GM18858 (cell line): ENCODE data around the gene TOLLIP.
"Not testable (repeated sequence)": the region's sequence is repeated elsewhere in the genome, so short reads cannot be mapped to it uniquely, and the experiment has no call there.

Experiments used
- ATAC-seq: cut with Tn5 transposase; IDR thresholded peaks from one replicate; pipeline ENCODE4 v1.9.1; 2021; ENCODE audit not compliant: unreplicated experiment

Gene TOLLIP

GRCh38 chr11:1267441-1268100, 41.9 kb downstream of the TOLLIP start:
- no peak for ATAC-seq

DNA sequence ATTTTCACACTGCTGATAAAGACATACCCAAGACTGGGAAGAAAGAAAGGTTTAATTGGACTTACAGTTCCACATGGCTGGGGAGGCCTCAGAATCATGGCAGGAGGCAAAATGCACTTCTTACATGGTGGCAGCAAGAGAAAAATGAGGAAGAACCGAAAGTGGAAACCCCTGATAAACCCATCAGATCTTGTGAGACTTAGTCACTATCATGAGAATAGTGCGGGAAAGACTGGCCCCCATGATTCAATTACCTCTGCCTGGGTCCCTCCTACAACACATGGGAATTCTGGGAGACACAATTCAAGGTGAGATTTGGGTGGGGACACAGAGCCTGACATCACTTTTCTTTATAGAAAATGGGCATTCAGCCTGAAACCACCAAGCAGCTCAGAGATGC, 42.5 kb downstream of the TOLLIP start:
- ATAC-seq, result not testable (repeated sequence)

DNA sequence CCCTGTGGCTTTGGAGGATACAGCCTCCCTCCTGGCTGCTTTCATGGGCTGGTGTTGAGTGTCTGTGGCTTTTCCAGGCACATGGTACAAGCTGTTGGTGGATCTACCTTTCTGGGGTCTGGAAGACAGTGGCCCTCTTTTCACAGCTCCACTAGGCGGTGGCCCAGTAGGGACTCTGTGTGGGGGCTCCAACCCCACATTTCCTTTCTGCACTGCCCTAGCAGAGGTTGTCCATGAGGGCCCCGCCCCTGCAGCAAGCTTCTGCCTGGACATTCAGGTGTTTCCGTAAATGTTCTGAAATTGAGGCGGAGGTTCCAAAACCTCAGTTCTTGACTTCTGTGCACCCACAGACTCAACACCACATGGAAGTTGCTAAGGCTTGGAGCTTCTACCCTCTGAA, 44.0 kb downstream of the TOLLIP start:
- not testable (repeated sequence) for ATAC-seq

- ATAC-seq, result not testable (repeated sequence)
Observed at GRCh38 chr11:1264444-1264843, 45.0 kb downstream of the TOLLIP start.

DNA sequence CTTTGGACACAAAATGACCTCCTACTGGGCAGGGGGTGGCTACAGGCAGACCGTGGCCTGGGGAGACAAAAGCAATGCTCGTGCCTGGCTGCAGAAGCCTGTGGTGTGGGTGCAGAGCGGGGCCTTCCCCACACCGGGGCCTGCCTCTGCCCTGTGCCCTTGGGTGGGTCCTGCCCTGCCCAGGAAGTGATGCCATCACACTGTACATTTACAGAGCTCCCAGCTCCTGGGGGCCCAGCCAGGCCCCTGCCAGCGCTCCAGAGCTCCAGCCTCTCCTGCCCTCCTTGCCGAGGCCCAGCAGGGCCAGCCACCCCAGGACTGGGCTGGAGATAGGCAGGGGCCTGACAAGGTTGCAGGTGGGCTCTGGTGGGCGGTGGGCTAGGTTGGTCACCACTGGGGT, 46.4 kb downstream of the TOLLIP start:
- ATAC-seq, result no peak

DNA sequence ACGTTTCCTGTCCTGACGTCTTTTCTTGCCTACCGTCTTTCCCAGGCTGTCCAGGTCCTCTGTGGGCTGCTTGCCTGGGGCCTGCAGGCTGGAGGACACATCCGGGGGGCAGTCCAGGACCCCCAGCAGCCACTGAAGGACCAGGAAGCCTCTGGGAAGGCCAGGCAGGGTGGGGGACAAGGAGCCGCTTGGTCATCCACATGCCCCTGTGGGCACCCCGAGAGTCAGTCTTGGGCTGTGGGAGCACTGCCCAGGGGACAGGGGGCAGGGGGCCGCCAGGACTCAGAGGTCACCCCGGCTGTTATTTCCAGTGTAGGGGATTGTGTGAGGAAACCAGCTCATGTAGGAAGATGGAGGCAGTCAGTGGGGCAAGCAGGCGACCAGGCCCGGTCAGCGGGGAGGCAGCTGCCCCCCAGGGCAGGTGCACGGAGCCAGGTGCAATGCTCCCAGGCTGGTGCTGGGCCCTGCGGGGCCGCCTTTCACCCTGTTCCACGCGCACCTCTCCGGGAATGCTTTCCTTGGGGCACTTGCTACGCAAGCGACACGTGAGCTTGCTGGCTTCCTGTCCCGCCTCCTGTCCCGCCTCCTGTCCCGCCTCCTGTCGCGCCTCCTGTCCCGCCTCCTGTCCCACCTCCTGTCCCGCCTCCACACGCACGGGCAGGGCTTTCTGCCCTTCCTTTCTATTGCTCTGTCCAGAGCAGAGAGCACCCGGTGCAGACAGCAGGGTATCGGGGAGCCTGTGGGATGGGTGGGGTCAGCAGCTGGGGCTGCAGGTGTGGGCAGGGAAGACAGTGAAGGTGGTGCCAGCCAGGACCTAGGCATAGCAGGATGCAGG, 47.0 kb downstream of the TOLLIP start:
- ATAC-seq, result no peak

GRCh38 chr11:1261241-1262071, 48.0 kb downstream of the TOLLIP start:
- ATAC-seq, result no peak

DNA sequence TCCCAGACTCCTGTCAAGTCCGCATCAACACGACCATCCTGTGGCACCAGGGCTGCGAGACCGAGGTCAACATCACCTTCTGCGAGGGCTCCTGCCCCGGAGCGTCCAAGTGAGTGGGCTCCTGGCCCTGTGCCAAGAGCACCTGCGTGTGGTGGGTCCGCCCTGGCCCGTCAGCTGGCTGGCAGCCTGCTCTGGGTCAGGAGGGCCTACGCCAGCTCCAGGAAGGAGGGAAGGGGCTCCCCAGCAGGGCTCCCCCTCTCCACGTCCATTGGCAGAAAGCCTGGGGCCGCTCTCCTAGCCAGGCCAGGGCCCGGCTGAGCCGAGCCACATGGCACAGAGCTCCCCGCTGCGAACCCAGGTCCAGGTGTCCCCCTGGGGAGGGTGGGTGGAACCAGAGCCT, 48.8 kb downstream of the TOLLIP start:
- no peak for ATAC-seq

DNA sequence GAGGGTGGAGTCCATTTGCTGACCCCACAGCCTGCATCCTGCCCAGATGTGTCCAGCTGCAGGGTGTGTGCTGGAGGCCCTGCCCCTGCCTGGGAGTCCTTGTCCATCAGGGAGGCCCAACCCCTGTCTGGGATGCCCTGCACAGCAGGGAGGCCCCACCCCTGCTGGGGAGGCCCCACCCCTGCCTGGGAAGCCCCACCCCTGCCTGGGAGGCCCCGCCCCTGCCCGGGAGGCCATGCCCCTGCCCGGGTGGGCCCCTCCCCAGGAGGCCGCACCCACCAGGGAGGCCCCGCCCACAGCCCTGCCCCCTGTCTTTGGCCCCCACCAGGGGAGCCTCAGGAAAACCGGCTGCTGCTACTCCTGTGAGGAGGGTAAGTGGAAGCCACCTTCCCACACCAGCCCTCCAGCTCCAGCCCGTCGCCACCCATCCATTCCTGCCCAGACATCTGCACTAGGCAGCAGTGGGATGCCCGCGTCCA, 49.4 kb downstream of the TOLLIP start:
- ATAC-seq, result no peak

GRCh38 chr11:1259561-1259960, 49.9 kb downstream of the TOLLIP start:
- no peak for ATAC-seq

DNA sequence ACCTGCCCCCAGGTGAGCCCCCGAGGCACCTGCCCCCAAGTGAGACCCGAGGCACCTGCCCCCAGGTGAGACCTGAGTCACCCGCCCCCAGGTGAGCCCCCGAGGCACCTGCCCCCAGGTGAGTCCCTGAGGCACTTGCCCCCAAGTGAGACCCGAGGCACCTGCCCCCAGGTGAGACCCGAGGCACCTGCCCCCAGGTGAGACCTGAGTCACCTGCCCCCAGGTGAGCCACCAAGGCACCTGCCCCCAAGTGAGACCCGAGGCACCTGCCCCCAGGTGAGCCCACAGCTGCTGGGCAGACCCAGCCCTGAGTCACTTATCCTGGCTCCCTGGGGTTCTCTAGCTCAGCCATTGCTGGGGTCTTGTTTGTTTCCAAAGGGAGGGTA, 50.4 kb downstream of the TOLLIP start:
- ATAC-seq, result no peak

DNA sequence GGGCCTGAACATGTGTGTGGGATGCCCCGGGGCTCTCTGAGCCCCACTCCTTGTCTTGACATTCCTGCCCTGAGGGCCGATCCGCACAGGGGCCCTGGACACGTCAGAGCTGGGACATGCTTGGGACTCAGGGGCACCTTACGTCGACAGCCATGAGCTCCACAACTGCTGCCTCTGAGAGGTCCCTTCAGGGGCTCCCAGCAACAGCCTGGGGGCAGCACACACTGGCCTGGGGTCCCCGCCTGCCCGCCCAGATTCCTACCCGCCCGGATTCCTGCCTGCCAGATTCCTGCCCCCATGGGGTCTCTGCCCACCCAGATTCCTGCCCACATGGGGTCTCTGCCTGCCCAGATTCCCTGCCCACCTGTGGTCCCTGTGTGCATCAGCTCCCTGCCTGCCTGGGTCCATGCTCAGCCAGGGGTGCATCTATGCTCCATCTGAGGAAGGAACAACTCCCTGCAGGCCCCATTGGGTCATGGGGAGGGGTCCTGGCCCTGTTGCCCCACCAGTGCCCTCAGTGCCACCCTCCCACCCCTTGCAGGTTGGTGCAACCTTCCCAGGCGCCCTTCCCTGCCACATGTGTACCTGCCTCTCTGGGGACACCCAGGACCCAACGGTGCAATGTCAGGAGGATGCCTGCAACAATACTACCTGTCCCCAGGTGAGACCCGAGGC, 50.9 kb downstream of the TOLLIP start:
- no peak for ATAC-seq

DNA sequence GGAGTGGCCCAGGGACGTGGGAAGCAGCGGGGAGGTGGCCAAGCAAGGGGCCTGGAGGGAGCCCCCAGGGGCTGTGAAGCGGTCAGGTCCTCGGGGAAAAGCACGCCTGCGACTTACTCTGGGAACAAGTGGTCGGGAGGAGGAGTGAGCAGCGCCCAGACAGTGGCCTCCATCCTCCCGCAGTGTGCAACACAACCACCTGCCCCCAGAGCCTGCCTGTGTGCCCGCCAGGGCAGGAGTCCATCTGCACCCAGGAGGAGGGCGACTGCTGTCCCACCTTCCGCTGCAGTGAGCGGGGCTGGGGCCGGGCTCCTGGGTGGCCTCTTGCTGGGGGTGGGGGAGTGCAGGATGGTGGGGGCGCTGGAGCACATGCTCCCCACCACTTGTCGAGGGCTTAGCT, 51.5 kb downstream of the TOLLIP start:
- no peak for ATAC-seq

- ATAC-seq, result no peak
Observed at GRCh38 chr11:1257366-1257765, 52.1 kb downstream of the TOLLIP start.

- no peak for ATAC-seq
Observed at GRCh38 chr11:1256257-1257045, 53.0 kb downstream of the TOLLIP start.

DNA sequence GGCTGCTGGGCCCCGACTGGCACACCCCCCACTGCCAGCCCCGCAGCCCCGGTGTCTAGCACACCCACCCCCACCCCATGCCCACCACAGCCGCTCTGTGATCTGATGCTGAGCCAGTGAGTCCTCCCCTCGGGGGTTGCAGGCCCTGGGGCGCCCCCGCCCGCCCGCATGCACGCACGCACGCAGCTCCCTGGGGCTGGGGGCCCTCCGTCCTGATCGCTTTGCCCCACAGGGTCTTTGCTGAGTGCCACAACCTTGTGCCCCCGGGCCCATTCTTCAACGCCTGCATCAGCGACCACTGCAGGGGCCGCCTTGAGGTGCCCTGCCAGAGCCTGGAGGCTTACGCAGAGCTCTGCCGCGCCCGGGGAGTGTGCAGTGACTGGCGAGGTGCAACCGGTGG, 54.3 kb downstream of the TOLLIP start:
- ATAC-seq, result no peak

- ATAC-seq, result no peak
Observed at GRCh38 chr11:1254733-1255132, 54.7 kb downstream of the TOLLIP start.

- no peak for ATAC-seq
Observed at GRCh38 chr11:1254086-1254648, 55.3 kb downstream of the TOLLIP start.

- no peak for ATAC-seq
Observed at GRCh38 chr11:1253103-1253485, 56.3 kb downstream of the TOLLIP start.
